A673 (cell line): ENCODE data around the gene PDE11A.

Source experiments
- CTCF ChIP-seq: fragments of 300-800, 200-600 bp; sonication (generic); conservative IDR thresholded peaks from 2 replicates; pipeline ENCODE4 v1.5.1; 2017; ENCODE audit warnings: low read depth, mild to moderate bottlenecking, antibody characterized with exemption, low read length, moderate library complexity, mixed read lengths
- EZH2 ChIP-seq: fragments of 200-600 bp; sonication (generic); IDR thresholded peaks from 2 replicates; pipeline ENCODE4 v1.6.1; 2017; ENCODE audit warnings: borderline replicate concordance, low read depth, mild to moderate bottlenecking, mixed read lengths, antibody characterized with exemption, low read length; ENCODE audit not compliant: poor library complexity, severe bottlenecking

GRCh38 chr2:177964892-177965291 lies 107.7 kb downstream of the PDE11A start:
- TF ChIP-seq CTCF = no peak
- no peak for TF ChIP-seq EZH2
